Fibroblast of lung (primary cell): ENCODE results near the gene TUBB3. TPM values are rescaled to one million over a fixed set of nuclear protein-coding genes. Genes with fewer than 3 reads are reported as not detected.

Experiments
- DNase-seq, 2 donors: peaks; one replicate each; pipeline versions ENCODE4 v3.0.0 to v3.0.0-alpha.2; 2010; ENCODE audit warnings: low read depth in 2 of 2
- H2AFZ ChIP-seq: 2 replicates; pipeline ENCODE4 v1.5.1; 2012; ENCODE audit warnings: low read length, control low read depth, inconsistent platforms
- H3K27ac ChIP-seq: 2 replicates; pipeline ENCODE4 v1.5.1; 2011; ENCODE audit warnings: low read length, control low read depth; ENCODE audit not compliant: insufficient read depth
- H3K27me3 ChIP-seq: 2 replicates; pipeline ENCODE4 v1.5.1; 2011; ENCODE audit warnings: mild to moderate bottlenecking, low read length; ENCODE audit not compliant: control insufficient read depth, insufficient read depth
- H3K36me3 ChIP-seq: 2 replicates; pipeline ENCODE4 v1.5.1; 2011; ENCODE audit warnings: low read length; ENCODE audit not compliant: control insufficient read depth, insufficient read depth
- H3K4me1 ChIP-seq: 2 replicates; pipeline ENCODE4 v1.5.1; 2011; ENCODE audit warnings: low read length; ENCODE audit not compliant: control insufficient read depth, insufficient read depth; ENCODE audit errors: extremely low read depth
- H3K4me2 ChIP-seq: 2 replicates; pipeline ENCODE4 v1.5.1; 2011; ENCODE audit warnings: low read length, control low read depth; ENCODE audit not compliant: insufficient read depth; ENCODE audit errors: extremely low read depth
- H3K4me3 ChIP-seq, 4 experiments: fragments of 200-600 bp in 1 of 4; sonication (generic) in 1 of 4; replicated peaks in 1 of 4; 2 replicates each; pipeline ENCODE4 v1.5.1; 2011 to 2016; ENCODE audit warnings: low read length in 4 of 4, low read depth in 3 of 4, mild to moderate bottlenecking in 3 of 4, control low read depth in 2 of 4, inconsistent platforms in 1 of 4, mixed read lengths in 1 of 4; ENCODE audit not compliant: insufficient read depth in 1 of 4; ENCODE audit errors: control extremely low read depth in 1 of 4
- H3K79me2 ChIP-seq: 2 replicates; pipeline ENCODE4 v1.5.1; 2012; ENCODE audit warnings: mild to moderate bottlenecking, low read length, inconsistent platforms; ENCODE audit not compliant: control insufficient read depth, insufficient read depth
- H3K9ac ChIP-seq: 2 replicates; pipeline ENCODE4 v1.5.1; 2011; ENCODE audit warnings: mild to moderate bottlenecking, low read length, control low read depth; ENCODE audit not compliant: insufficient read depth
- H3K9me3 ChIP-seq: 2 replicates; pipeline ENCODE4 v1.5.1; 2012; ENCODE audit warnings: low read depth, low read length; ENCODE audit not compliant: control insufficient read depth, insufficient read depth
- H4K20me1 ChIP-seq: 2 replicates; pipeline ENCODE4 v1.5.1; 2011; ENCODE audit warnings: low read length; ENCODE audit not compliant: control insufficient read depth, insufficient read depth; ENCODE audit errors: extremely low read depth
- EZH2 ChIP-seq: IDR thresholded peaks from 2 replicates; pipeline ENCODE4 v1.5.1; 2012; ENCODE audit warnings: low read length, control low read depth, mild to moderate bottlenecking; ENCODE audit errors: missing control alignments
- polyA plus RNA-seq, 2 donors: library from polyadenylated mRNA; depleted of rRNA in 1 of 2; stranded (reverse) in 1 of 2; unstranded in 1 of 2; fragments of >200 nt; gene quantifications; 2 replicates each; pipeline ENCODE4 v1.2.1, GENCODE V29; 2011 to 2012; ENCODE audit warnings: missing spikeins in 1 of 2
- total RNA-seq: library from RNA; depleted of rRNA; stranded (reverse); fragments of >200 nt; gene quantifications from 2 replicates; pipeline ENCODE4 v1.2.1, GENCODE V29; 2014
- TF ChIP-seq, protein P1 (sequence below), 2 donors: IDR thresholded peaks in 1 of 2; conservative IDR thresholded peaks in 1 of 2; 1 replicate in 1 of 2; 2 replicates in 1 of 2; pipeline ENCODE4 v1.5.1; 2011 to 2012; ENCODE audit warnings: low read length in 2 of 2, control low read depth in 1 of 2, inconsistent platforms in 1 of 2, low read depth in 1 of 2, mild to moderate bottlenecking in 1 of 2

The TUBB3 gene
- total and polyA plus RNA-seq, 2 donors (not counting 1 experiment from before 2014, with no cell fraction given): 134 to 294 TPM

DNA sequence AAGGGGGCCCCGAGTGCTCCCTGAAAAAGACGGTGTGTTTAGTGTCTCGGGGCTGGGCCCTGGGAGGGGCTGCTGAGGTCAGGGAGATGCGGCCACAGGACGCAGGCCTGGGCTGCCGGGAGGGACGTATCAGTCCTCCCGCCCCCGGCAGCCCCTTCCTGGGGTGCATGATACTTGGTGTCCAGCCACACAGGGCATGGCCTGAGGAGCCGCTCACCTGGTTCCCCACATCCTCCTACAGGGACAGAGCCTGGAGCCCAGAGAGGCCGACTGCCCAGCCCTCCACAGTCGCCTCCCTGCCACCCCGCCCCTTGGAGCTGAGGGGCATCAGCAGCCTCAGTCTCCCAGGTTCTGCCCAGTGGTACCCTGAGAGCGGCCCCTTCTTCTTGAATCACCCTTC is 13.4 kb downstream of the TUBB3 start:
- Histone ChIP-seq H3K27me3 (no peaks in the 10 kb centered on the region), H3K4me2 (no peak overlapping the region), H3K4me1 (no peaks in the 10 kb centered on the region), H3K4me3 (no peak overlapping the region), H3K36me3 (peaks cover 39% of the 10 kb centered on the region), H2AFZ (no peak overlapping the region), H3K9me3 (no peaks in the 10 kb centered on the region), H3K9ac (no peak overlapping the region), H4K20me1 (no peaks in the 10 kb centered on the region), H3K79me2 (peaks cover 4% of the 10 kb centered on the region), H3K27ac (no peak overlapping the region)
- TF ChIP-seq, protein P1, sequence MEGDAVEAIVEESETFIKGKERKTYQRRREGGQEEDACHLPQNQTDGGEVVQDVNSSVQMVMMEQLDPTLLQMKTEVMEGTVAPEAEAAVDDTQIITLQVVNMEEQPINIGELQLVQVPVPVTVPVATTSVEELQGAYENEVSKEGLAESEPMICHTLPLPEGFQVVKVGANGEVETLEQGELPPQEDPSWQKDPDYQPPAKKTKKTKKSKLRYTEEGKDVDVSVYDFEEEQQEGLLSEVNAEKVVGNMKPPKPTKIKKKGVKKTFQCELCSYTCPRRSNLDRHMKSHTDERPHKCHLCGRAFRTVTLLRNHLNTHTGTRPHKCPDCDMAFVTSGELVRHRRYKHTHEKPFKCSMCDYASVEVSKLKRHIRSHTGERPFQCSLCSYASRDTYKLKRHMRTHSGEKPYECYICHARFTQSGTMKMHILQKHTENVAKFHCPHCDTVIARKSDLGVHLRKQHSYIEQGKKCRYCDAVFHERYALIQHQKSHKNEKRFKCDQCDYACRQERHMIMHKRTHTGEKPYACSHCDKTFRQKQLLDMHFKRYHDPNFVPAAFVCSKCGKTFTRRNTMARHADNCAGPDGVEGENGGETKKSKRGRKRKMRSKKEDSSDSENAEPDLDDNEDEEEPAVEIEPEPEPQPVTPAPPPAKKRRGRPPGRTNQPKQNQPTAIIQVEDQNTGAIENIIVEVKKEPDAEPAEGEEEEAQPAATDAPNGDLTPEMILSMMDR (conservative IDR thresholded peaks at IDR 0.05 in 1 of 2, IDR thresholded peaks at IDR 0.05 in 1 of 2; ENCODE audit: low read depth in 1 of 2, low read length in 2 of 2): no peak
- no peak for TF ChIP-seq EZH2
- DNase-seq: no peak

DNA sequence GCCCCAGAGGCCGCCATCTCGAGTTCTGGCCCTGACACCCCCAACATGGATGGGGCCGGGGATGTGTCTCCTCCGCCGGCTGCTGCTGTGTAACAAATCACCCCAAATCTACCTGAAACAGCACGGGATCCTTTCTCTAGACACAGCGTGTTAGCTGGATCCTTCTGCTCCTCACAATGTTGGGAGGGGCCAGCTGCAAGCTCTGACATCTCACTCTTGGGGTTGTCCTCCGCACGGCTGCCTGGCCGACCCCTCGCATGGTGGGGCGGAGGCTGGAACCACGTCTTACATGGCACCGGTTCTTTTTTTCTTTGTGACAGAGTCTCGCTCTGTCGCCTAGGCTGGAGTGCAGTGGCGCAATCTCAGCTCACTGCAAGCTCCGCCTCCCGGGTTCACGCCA is 13.8 kb downstream of the TUBB3 start:
- H3K36me3 ChIP-seq: peaks cover 35% of the 10 kb centered on the region
- H3K27ac ChIP-seq: no peak overlapping the region
- H3K27me3 ChIP-seq: no peaks in the 10 kb centered on the region
- no peaks in the 10 kb centered on the region for H3K9me3 ChIP-seq
- H3K4me1 ChIP-seq: no peaks in the 10 kb centered on the region
- no peak overlapping the region for H3K4me2 ChIP-seq
- no peaks in the 10 kb centered on the region for H3K79me2 ChIP-seq
- no peaks in the 10 kb centered on the region for H4K20me1 ChIP-seq
- no peak for DNase-seq
- H2AFZ ChIP-seq: no peak overlapping the region
- H3K9ac ChIP-seq: no peak overlapping the region
- no peak overlapping the region for H3K4me3 ChIP-seq
- no peak for TF ChIP-seq EZH2

DNA sequence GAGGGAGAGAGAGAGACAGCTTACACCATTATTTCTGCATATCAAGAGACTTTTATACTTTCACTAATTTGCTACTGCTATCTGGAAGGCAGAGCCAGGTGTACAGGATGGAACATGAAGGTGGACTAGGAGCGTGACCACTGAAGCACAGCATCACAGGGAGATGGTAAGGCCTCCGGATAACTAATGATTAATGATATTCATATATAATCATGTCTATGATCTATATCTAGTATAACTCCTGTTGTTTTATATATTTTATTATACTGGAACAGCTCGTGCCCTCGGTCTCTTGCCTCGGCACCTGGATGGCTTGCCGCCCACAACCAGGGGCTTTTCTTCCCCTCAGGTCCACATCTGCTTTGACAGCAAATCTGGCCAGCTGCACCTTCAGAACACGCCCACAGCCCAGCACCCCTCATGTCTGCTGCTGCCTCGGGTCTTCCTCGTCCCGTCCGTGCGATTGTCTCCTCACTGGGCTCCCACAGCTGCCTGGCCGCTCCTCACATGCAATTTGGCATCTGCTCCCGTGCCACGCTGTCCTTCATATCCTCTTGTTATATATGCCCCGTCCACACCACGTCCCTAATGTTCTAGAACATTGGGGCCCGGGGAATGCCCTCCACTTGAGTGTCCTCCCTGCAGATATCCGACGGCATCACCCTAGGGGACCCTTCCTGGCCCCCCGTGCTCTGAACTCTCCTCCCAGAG is 15.2 kb downstream of the TUBB3 start:
- Histone ChIP-seq H3K27ac (no peak overlapping the region), H3K9ac (no peak overlapping the region), H3K4me2 (no peak overlapping the region), H3K4me3 (no peak overlapping the region), H2AFZ (no peak overlapping the region), H3K4me1 (no peaks in the 10 kb centered on the region), H3K36me3 (peaks cover 26% of the 10 kb centered on the region), H3K27me3 (no peaks in the 10 kb centered on the region), H3K9me3 (no peaks in the 10 kb centered on the region), H3K79me2 (no peaks in the 10 kb centered on the region), H4K20me1 (no peaks in the 10 kb centered on the region)
- no peak for DNase-seq
- TF ChIP-seq, protein P1 (conservative IDR thresholded peaks at IDR 0.05 in 1 of 2, IDR thresholded peaks at IDR 0.05 in 1 of 2; ENCODE audit: low read depth in 1 of 2, low read length in 2 of 2): no peak
- no peak for TF ChIP-seq EZH2
